ENCODE measurements around the gene RNF4. TPM values are rescaled to one million over a fixed set of nuclear protein-coding genes. Genes with fewer than 3 reads are reported as not detected.

The RNF4 gene
- total RNA-seq = 51.8 and 96.6 TPM in 2 replicates

GRCh38 chr4:2468456-2469191 is at the start of gene RNF4:
Gene RNF4 (plus strand): TSS chr4:2469106. CDS start chr4:2490494, 21,388 bp downstream.

GRCh38 chr4:2536193-2537010 is 67.5 kb downstream of the RNF4 start, which contains the start of gene FAM193A:
Gene FAM193A (plus strand): TSS chr4:2536647. CDS start chr4:2536916, 269 bp downstream.

Other genes with a start within 250 kb of the RNF4 start
- gene HAUS3, start 227.0 kb upstream of the RNF4 start, total RNA-seq = 8.9 and 9.0 TPM in 2 replicates
- gene POLN, start 227.0 kb upstream of the RNF4 start, total RNA-seq = 0.85 and 2.4 TPM in 2 replicates
- gene MXD4, start 207.0 kb upstream of the RNF4 start, total RNA-seq = 14.9 and 24.6 TPM in 2 replicates
- gene ZFYVE28, start 50.5 kb upstream of the RNF4 start, total RNA-seq = 1.9 and 3.8 TPM in 2 replicates
- not detected in 2 replicates for gene CFAP99, start 50.2 kb upstream of the RNF4 start, total RNA-seq
- 5.1 and 7.0 TPM in 2 replicates for gene FAM193A, start 67.5 kb downstream of the RNF4 start, total RNA-seq

All from tracheal epithelial cell (primary cell).